Measurements from ENCODE around the gene STMP1. TPM values are rescaled to one million over a fixed set of nuclear protein-coding genes. Genes with fewer than 3 reads are reported as not detected.

Gene STMP1
- total and polyA plus RNA-seq, 2 of the 13 experiments (the other 11 are each of a cell fraction or from before 2014, with no cell fraction given), result 7.2 to 16.2 TPM

DNA sequence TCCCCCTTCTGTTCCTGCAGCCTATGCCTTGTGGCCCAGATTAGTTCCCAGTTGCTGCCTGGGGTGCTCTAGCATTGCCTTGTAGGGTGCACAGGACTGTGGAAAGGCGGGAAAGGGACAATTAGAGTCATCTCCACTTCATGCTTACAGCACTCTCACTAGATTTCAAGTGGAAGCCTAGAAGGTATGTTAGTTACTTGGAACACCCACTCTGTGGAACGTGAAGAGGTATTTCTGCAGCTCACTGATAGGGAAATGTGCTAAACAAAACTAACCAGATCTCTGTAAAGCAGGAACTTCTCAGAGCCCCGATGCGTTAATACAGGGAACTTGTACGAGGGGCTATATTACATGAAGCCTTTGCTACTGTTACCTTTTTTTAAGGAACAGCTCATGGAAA lies 19.4 kb downstream of the STMP1 start:
- Histone ChIP-seq H3K4me1 (ENCODE audit: insufficient read depth, low read length) (no peaks in the 10 kb centered on the region), H3K36me3 (replicated peaks in 1 of 2; ENCODE audit: control insufficient read depth in 1 of 2, insufficient read depth in 2 of 2, low read length in 2 of 2) (peaks cover 0 to 15% of the 10 kb centered on the region in 2 experiments; a peak in 3 of 5 replicates), H4K20me1 (ENCODE audit: insufficient read depth, low read length) (no peaks in the 10 kb centered on the region; the same call in 1 of the 2 replicates), H3K4me2 (ENCODE audit: low read depth, low read length) (no peak overlapping the region), H3K4me3 (replicated peaks in 1 of 3; ENCODE audit: insufficient read depth in 1 of 3, low read depth in 2 of 3, low read length in 3 of 3) (no peak overlapping the region), H3K79me2 (ENCODE audit: insufficient read depth, low read length) (no peaks in the 10 kb centered on the region), H3K27me3 (ENCODE audit: control insufficient read depth in 1 of 2, insufficient read depth in 2 of 2, low read length in 2 of 2) (no peaks in the 10 kb centered on the region), H3K27ac (ENCODE audit: extremely low read length, insufficient read depth, low read length) (no peak overlapping the region), H3K9me3 (ENCODE audit: low read length) (no peaks in the 10 kb centered on the region), H2AFZ (ENCODE audit: low read length) (no peak overlapping the region), H3K9ac (ENCODE audit: insufficient read depth, low read depth, low read length) (no peak overlapping the region)
- ChIA-PET POLR2A (no interaction called here), CTCF (ENCODE audit: low intra/inter-chr PET ratio, low total read pairs) (no interaction called here)
- DNase-seq (ENCODE audit: low spot score), result no peak
- no peak for ATAC-seq
- FAIRE-seq, result no peak
- in situ Hi-C loops (cut with HindIII; ENCODE audit: extremely low pct_ligation_motif_present, low pct_unique_long_range_greater_than_20kb) (no loop called here), intact Hi-C loops (cut with micrococcal nuclease; ENCODE audit: unreplicated experiment) (no loop called here)
- no TSS peak for BruUV-seq (replicated peaks)
- 90% methylated on average over 5 of the region's 5 CpGs for WGBS (ENCODE audit: low lambda C conversion rate)
- TF ChIP-seq MLLT10 (CRISPR knock-in tag; IDR thresholded peaks at IDR 0.05), result no peak
- TF ChIP-seq FOXP1 (IDR thresholded peaks at IDR 0.05), result no peak
- TF ChIP-seq FOXP1 (CRISPR knock-in tag; IDR thresholded peaks at IDR 0.05), result no peak
- no peak for TF ChIP-seq ZFP82 (CRISPR knock-in tag; IDR thresholded peaks at IDR 0.05; ENCODE audit: borderline replicate concordance)
- no peak for TF ChIP-seq ZNF326 (CRISPR knock-in tag; IDR thresholded peaks at IDR 0.05; ENCODE audit: borderline replicate concordance)
- TF ChIP-seq, protein P1, sequence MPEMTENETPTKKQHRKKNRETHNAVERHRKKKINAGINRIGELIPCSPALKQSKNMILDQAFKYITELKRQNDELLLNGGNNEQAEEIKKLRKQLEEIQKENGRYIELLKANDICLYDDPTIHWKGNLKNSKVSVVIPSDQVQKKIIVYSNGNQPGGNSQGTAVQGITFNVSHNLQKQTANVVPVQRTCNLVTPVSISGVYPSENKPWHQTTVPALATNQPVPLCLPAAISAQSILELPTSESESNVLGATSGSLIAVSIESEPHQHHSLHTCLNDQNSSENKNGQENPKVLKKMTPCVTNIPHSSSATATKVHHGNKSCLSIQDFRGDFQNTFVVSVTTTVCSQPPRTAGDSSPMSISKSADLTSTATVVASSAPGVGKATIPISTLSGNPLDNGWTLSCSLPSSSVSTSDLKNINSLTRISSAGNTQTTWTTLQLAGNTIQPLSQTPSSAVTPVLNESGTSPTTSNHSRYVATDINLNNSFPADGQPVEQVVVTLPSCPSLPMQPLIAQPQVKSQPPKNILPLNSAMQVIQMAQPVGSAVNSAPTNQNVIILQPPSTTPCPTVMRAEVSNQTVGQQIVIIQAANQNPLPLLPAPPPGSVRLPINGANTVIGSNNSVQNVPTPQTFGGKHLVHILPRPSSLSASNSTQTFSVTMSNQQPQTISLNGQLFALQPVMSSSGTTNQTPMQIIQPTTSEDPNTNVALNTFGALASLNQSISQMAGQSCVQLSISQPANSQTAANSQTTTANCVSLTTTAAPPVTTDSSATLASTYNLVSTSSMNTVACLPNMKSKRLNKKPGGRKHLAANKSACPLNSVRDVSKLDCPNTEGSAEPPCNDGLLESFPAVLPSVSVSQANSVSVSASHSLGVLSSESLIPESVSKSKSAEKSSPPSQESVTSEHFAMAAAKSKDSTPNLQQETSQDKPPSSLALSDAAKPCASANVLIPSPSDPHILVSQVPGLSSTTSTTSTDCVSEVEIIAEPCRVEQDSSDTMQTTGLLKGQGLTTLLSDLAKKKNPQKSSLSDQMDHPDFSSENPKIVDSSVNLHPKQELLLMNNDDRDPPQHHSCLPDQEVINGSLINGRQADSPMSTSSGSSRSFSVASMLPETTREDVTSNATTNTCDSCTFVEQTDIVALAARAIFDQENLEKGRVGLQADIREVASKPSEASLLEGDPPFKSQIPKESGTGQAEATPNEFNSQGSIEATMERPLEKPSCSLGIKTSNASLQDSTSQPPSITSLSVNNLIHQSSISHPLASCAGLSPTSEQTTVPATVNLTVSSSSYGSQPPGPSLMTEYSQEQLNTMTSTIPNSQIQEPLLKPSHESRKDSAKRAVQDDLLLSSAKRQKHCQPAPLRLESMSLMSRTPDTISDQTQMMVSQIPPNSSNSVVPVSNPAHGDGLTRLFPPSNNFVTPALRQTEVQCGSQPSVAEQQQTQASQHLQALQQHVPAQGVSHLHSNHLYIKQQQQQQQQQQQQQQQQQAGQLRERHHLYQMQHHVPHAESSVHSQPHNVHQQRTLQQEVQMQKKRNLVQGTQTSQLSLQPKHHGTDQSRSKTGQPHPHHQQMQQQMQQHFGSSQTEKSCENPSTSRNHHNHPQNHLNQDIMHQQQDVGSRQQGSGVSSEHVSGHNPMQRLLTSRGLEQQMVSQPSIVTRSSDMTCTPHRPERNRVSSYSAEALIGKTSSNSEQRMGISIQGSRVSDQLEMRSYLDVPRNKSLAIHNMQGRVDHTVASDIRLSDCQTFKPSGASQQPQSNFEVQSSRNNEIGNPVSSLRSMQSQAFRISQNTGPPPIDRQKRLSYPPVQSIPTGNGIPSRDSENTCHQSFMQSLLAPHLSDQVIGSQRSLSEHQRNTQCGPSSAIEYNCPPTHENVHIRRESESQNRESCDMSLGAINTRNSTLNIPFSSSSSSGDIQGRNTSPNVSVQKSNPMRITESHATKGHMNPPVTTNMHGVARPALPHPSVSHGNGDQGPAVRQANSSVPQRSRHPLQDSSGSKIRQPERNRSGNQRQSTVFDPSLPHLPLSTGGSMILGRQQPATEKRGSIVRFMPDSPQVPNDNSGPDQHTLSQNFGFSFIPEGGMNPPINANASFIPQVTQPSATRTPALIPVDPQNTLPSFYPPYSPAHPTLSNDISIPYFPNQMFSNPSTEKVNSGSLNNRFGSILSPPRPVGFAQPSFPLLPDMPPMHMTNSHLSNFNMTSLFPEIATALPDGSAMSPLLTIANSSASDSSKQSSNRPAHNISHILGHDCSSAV (CRISPR knock-in tag; IDR thresholded peaks at IDR 0.05; ENCODE audit: borderline replicate concordance), result no peak
- no peak for TF ChIP-seq ZFX (CRISPR knock-in tag; IDR thresholded peaks at IDR 0.05; ENCODE audit: low read depth)
- no peak for TF ChIP-seq SATB2 (CRISPR knock-in tag; IDR thresholded peaks at IDR 0.05)
- no peak for TF ChIP-seq ZBTB7A (CRISPR knock-in tag; IDR thresholded peaks at IDR 0.05)
- no peak for TF ChIP-seq FOXA1 (IDR thresholded peaks at IDR 0.05)
- TF ChIP-seq FOXA1 (CRISPR knock-in tag; IDR thresholded peaks at IDR 0.05), result no peak
- TF ChIP-seq ZNF546 (CRISPR knock-in tag; conservative IDR thresholded peaks at IDR 0.05), result no peak
- TF ChIP-seq, protein P2, sequence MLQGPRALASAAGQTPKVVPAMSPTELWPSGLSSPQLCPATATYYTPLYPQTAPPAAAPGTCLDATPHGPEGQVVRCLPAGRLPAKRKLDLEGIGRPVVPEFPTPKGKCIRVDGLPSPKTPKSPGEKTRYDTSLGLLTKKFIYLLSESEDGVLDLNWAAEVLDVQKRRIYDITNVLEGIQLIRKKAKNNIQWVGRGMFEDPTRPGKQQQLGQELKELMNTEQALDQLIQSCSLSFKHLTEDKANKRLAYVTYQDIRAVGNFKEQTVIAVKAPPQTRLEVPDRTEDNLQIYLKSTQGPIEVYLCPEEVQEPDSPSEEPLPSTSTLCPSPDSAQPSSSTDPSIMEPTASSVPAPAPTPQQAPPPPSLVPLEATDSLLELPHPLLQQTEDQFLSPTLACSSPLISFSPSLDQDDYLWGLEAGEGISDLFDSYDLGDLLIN (CRISPR knock-in tag; IDR thresholded peaks at IDR 0.05; ENCODE audit: borderline replicate concordance), result no peak
- no peak for TF ChIP-seq ZNF138 (CRISPR knock-in tag; IDR thresholded peaks at IDR 0.05; ENCODE audit: low read depth)
- TF ChIP-seq ZNF780A (CRISPR knock-in tag; IDR thresholded peaks at IDR 0.05), result no peak
- TF ChIP-seq, protein P3, sequence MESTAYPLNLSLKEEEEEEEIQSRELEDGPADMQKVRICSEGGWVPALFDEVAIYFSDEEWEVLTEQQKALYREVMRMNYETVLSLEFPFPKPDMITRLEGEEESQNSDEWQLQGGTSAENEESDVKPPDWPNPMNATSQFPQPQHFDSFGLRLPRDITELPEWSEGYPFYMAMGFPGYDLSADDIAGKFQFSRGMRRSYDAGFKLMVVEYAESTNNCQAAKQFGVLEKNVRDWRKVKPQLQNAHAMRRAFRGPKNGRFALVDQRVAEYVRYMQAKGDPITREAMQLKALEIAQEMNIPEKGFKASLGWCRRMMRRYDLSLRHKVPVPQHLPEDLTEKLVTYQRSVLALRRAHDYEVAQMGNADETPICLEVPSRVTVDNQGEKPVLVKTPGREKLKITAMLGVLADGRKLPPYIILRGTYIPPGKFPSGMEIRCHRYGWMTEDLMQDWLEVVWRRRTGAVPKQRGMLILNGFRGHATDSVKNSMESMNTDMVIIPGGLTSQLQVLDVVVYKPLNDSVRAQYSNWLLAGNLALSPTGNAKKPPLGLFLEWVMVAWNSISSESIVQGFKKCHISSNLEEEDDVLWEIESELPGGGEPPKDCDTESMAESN (CRISPR knock-in tag; conservative IDR thresholded peaks at IDR 0.05), result no peak

Data from HepG2 (cell line).